Activated naive CD4-positive, alpha-beta T cell treated with anti-CD3 and anti-CD28 coated beads, Interleukin-2, amount 10 ng/mL, durations not matched to agents 7 days and 5 days (primary cell): ENCODE data around the gene RCC2.
"Not testable (repeated sequence)": the region's sequence is repeated elsewhere in the genome, so short reads cannot be mapped to it uniquely, and the experiment has no call there.

ENCODE experiments used
- CTCF ChIA-PET: fragments of 350-600 bp; sonication (Branson Sonifier 250); formaldehyde crosslinking; loops from one replicate; lab custom pipeline; 2021; ENCODE audit warnings: antibody characterized with exemption; lab: Charles Lee
- DNase-seq: peaks from one replicate; pipeline ENCODE4 v3.0.0-alpha.2; 2020
- H3K27ac Mint-ChIP-seq: one replicate; pipeline ENCODE4 v1.8.0; 2021; ENCODE audit warnings: mild to moderate bottlenecking, moderate library complexity, mixed read lengths
- H3K27me3 Mint-ChIP-seq: one replicate; pipeline ENCODE4 v1.8.0; 2021; ENCODE audit warnings: mild to moderate bottlenecking, mixed read lengths
- H3K36me3 Mint-ChIP-seq: one replicate; pipeline ENCODE4 v1.8.0; 2021; ENCODE audit warnings: mixed read lengths
- H3K4me1 Mint-ChIP-seq: one replicate; pipeline ENCODE4 v1.8.0; 2021; ENCODE audit warnings: mixed read lengths
- H3K4me3 Mint-ChIP-seq: one replicate; pipeline ENCODE4 v1.8.0; 2021; ENCODE audit warnings: mild to moderate bottlenecking, moderate library complexity, mixed read lengths
- H3K9me3 Mint-ChIP-seq: one replicate; pipeline ENCODE4 v1.8.0; 2021; ENCODE audit warnings: mixed read lengths

Gene RCC2

DNA sequence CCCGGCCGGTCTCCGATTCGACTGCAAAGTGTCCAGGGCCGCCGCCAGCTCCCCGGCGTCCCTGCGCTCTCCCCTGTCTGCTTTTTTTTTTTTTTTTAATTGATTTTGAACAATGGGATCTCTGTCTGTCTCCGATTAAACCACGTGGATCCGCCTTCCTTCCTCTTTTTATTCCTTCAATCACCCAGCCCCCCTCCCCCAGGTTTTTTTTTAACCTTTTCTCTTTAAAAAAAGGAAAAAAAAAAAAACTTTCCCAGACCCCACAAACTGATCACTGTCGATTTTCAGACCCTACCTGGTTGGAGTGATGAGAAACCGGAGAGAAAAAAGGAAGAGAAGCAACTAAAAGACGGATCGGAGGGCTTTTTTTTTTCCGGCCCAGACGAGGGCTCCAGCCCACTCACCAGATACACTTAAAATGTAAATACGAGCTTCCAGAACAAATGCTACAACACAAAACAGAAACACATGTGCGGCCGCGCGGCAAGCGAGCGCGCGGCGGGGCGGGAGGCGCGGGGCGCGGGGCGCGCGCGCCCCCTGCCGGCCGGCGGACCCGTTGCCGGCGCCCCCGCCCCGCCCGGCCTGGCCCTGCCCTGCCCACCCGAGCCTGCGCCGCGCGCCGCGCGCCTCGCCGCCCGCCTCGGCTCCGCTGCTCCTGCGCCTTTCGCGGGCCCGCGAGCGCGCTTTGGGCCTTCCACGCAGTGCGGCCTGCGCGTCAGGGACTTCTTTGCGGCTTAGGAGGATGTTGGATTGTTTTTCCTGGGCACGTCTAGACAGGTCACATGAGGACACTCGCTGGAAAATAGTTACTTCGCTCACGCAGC, at the start of gene RCC2:
Gene RCC2, minus strand, starts transcription at position 428 of the 824 bp plus-strand sequence. CDS start 1,163 bp downstream, outside the sequence.
- H3K27ac Mint-ChIP-seq = peak within 1 kb of the TSS; percentile 99
- CTCF ChIA-PET = no interaction called here
- no peaks in the 10 kb centered on the region for H3K27me3 Mint-ChIP-seq
- H3K36me3 Mint-ChIP-seq = peaks cover 21% of the 10 kb centered on the region
- peak; percentile 77 for DNase-seq
- no peaks in the 10 kb centered on the region for H3K9me3 Mint-ChIP-seq
- peak within 1 kb of the TSS; percentile 96 for H3K4me3 Mint-ChIP-seq
- peaks cover 61% of the 10 kb centered on the region for H3K4me1 Mint-ChIP-seq

DNA sequence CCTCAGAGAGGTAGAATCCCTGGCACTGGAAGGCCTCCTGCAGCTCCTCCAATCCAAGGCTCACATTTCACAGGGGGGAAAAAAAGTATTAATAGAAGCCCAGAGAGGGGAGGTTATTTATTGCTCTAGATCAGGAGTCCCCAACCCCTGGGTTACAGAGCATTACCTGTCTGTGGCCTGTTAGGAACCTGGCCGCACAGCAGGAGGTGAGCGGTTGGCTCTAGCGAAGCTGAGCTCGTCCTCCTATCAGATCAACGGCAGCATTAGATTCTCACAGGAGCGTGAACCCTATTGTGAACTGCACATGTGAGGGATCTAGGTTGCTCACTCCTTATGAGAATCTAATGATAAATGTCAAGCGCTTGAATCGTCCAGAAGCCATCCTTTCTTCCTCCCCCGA, 46.8 kb upstream of the RCC2 start:
- peaks cover 23% of the 10 kb centered on the region for H3K27me3 Mint-ChIP-seq
- H3K27ac Mint-ChIP-seq = no peak overlapping the region
- DNase-seq = no peak
- CTCF ChIA-PET = no interaction called here
- no peak overlapping the region for H3K4me3 Mint-ChIP-seq
- no peaks in the 10 kb centered on the region for H3K9me3 Mint-ChIP-seq
- H3K4me1 Mint-ChIP-seq = peaks cover 5% of the 10 kb centered on the region
- H3K36me3 Mint-ChIP-seq = no peaks in the 10 kb centered on the region

DNA sequence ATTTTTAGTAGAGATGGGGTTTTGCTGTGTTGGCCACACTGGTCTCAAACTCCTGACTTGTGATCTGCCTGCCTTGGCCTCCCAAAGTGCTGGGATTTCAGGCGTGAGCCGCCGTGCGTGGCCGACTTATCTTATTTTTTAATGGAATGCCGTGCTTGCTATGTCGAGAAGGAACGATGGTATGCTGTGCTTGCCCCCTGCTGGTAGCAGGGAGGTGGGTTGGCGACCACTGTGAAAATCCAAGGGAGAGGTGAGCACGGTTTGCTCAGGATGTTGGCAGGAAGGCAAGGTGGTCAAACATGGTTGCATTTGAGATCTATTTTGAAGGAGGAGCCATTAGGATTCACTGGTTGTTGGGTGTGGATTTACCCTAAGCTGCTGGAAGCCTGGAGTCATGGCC, 45.8 kb upstream of the RCC2 start:
- peaks cover 21% of the 10 kb centered on the region for H3K27me3 Mint-ChIP-seq
- CTCF ChIA-PET = no interaction called here

DNA sequence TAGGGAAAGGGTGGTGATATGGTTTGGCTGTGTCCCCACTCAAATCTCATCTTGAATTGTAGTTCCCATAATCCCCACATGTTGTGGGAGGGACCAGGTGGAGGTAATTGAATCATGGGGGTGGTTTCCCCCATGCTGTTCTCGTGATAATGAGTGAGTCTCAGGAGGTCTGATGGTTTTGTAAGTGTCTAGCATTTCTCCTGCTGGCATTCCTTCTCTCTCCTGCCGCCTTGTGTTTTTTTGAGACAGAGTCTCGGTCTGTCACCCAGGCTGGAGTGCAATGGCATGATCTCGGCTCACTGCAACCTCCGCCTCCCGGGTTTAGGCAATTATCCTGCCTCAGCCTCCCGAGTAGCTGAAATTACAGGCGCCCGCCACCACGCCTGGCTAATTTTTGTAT, 42.5 kb upstream of the RCC2 start:
- H3K4me3 Mint-ChIP-seq = not testable (repeated sequence)

More for the DNA sequence above, 45.8 kb upstream of the RCC2 start:
- Mint-ChIP-seq H3K4me3 (no peak overlapping the region), H3K4me1 (peaks cover 5% of the 10 kb centered on the region), H3K9me3 (no peaks in the 10 kb centered on the region), H3K27ac (no peak overlapping the region), H3K36me3 (no peaks in the 10 kb centered on the region)
- peak; percentile 37 for DNase-seq

DNA sequence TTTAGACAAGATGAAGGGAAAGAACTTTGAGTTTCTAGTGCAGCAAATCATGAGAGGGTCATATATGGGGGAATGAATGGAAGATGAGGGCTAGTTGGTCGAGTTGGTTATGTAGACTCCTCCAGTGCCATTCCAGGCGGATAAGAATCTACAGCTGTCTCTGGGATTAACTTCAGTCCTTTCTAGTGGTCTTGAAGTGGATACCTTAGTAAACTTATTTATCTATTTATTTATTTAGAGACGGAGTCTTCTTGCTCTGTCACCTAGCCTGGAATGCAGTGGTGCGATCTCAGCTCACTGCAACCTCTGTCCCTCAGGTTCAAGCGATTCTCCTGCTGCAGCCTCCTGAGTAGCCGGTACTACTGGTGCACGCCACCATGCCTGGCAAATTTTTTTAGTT, 41.4 kb upstream of the RCC2 start:
- no peaks in the 10 kb centered on the region for H3K4me1 Mint-ChIP-seq
- H3K4me3 Mint-ChIP-seq = no peak overlapping the region
- H3K9me3 Mint-ChIP-seq = no peaks in the 10 kb centered on the region
- no peak for DNase-seq
- H3K36me3 Mint-ChIP-seq = no peaks in the 10 kb centered on the region
- no peak overlapping the region for H3K27ac Mint-ChIP-seq
- CTCF ChIA-PET = interaction anchor here (1.2 kb wide), 1 partner anchor 22 kb away, joined by 4 read pairs; no protein-coding TSS in a partner anchor
- peaks cover 31% of the 10 kb centered on the region for H3K27me3 Mint-ChIP-seq

More for the DNA sequence above, 42.5 kb upstream of the RCC2 start:
- H3K27me3 Mint-ChIP-seq = peaks cover 22% of the 10 kb centered on the region
- CTCF ChIA-PET, H3K4me1 Mint-ChIP-seq, DNase-seq, H3K27ac Mint-ChIP-seq, H3K9me3 Mint-ChIP-seq, H3K36me3 Mint-ChIP-seq: not testable (repeated sequence)

DNA sequence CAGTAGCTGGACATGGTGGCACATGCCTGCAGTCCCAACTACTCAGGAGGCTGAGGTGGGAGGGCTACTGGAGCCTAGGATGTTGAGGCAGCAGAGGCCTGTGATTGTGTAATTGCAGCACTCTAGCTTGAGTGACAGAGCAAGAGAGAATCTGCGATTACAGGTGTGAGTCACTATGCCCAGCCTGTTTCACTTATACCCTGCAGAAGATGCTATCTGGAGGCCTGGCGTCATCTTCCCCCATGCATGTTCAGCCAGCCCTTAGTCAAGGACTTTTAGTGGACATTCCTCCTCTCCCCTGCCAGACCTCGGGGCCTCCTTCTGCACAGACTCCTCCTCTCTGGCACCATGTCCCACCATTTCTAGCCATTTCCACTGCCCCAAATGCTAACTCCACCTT, 36.3 kb upstream of the RCC2 start:
- no peak for DNase-seq
- CTCF ChIA-PET = interaction anchor here (0.8 to 1.5 kb wide), 3 partner anchors 16 to 488 kb away, joined by 3 read pairs; no protein-coding TSS in a partner anchor
- H3K4me3 Mint-ChIP-seq = no peak overlapping the region
- no peaks in the 10 kb centered on the region for H3K4me1 Mint-ChIP-seq
- H3K9me3 Mint-ChIP-seq = no peaks in the 10 kb centered on the region
- peaks cover 16% of the 10 kb centered on the region for H3K27me3 Mint-ChIP-seq
- H3K36me3 Mint-ChIP-seq = no peaks in the 10 kb centered on the region
- no peak overlapping the region for H3K27ac Mint-ChIP-seq

DNA sequence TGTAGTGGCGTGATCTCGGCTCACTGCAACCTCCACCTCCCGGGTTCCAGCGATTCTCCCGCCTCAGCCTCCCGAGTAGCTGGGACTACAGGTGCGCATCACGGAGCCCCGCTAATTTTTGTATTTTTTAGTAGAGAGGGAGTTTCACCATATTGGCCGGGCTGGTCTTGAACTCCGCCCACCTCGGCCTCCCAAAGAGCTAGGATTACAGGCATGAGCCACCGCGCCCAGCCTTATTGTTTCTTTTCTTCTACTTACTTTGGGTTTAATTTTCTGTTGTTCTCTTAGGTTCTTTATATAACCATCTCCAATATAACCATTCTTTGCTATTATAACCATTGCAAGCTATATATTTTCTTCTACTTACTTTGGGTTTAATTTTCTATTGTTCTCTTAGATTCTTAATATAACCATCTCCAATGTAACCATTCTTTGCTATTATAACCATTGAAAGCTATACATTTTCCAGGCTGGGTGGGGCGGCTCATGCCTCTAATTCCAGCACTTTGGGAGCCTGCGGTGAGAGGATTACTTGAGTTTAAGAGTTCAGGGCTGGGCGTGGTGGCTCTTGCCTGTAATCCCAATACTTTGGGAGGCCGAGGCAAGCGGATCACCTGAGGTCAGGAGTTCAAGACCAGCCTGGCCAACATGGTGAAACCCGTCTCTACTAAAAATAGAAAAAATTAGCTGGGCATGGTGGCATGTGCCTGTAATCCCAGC, 35.5 kb upstream of the RCC2 start:
- H3K4me3 Mint-ChIP-seq, DNase-seq, H3K4me1 Mint-ChIP-seq, H3K27ac Mint-ChIP-seq, H3K9me3 Mint-ChIP-seq, H3K36me3 Mint-ChIP-seq: not testable (repeated sequence)
- H3K27me3 Mint-ChIP-seq = peaks cover 15% of the 10 kb centered on the region
- CTCF ChIA-PET = interaction anchor here (0.8 to 1.5 kb wide), 2 partner anchors 54 to 489 kb away, joined by 3 read pairs; no protein-coding TSS in a partner anchor

DNA sequence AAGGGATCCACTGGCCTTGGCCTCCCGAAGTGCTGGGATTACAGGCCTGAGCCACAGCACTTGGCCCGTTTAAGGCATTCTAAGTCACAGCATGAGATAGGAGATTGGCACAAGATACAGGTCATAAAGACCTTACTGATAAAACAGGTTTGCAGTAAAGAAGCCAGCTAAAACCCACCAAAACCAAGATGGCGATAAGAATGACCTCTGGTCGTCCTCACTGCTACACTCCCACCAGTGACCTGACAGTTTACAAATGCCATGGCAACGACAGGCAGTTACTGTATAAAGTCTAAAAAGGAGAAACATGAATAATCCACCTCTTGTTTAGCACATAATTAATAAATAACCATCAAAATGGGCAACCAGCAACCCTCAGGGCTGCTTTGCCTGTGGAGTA, 33.3 kb upstream of the RCC2 start:
- no peak for DNase-seq
- H3K27me3 Mint-ChIP-seq = peaks cover 17% of the 10 kb centered on the region
- no peaks in the 10 kb centered on the region for H3K4me1 Mint-ChIP-seq
- no peaks in the 10 kb centered on the region for H3K9me3 Mint-ChIP-seq
- no peaks in the 10 kb centered on the region for H3K36me3 Mint-ChIP-seq
- H3K27ac Mint-ChIP-seq = no peak overlapping the region
- no peak overlapping the region for H3K4me3 Mint-ChIP-seq
- CTCF ChIA-PET = no interaction called here

DNA sequence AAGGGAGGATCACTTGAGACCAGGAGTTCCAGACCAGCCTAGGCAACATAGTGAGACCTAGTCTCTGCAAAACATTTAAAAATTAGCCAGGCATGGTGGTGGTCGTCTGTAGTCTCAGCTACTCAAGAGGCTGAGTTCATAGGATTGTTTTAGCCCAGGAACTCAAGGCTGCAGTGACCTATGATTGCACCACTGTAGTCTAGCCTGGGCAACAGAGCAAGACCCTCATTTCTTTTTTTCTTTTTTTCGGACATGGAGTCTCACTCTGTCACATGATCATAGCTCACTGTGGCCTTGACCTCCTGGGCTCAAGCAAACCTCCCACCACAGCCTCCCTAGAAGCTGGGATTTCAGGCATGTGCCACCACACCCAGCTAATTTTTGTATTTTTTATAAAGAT, 31.9 kb upstream of the RCC2 start:
- Mint-ChIP-seq H3K9me3 (no peaks in the 10 kb centered on the region), H3K4me3 (no peak overlapping the region), H3K36me3 (no peaks in the 10 kb centered on the region), H3K27me3 (peaks cover 13% of the 10 kb centered on the region), H3K27ac (no peak overlapping the region), H3K4me1 (no peaks in the 10 kb centered on the region)
- CTCF ChIA-PET = no interaction called here
- DNase-seq = no peak

DNA sequence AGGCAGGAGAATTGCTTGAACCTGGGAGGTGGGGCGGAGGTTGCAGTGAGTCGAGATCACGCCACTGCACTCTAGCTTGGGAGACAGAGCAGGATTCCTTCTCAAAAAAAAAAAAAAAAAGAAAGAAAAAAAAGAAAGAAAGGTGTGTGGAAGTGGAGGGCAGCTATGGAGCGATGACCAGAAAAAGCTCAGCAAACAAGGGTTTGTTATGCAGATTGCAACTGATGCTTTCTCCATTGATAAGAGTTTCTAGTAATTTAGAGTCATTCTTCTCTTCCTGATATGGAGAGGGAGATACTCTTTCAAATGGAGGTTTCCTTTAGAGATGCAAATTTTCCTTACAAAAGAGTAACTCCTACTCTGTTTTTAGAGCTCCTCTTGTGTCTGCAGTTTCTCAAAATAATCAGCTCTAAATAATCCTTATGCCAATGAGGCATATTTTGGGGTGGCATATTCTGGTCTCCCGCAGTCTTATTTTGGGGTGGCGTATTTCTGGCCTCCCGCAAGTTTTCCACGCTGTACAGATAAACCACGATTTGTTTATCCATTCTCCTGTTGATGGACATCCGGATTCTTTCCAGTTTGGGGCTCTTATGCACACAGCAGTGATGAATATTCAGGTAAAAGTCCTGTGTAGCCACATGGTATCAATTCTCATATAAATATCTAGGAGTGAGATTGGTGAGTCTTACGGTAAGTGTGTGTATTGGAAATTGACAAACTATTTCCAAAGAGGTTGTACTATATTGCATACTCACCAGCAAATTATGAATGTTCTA, 30.7 kb upstream of the RCC2 start:
- Mint-ChIP-seq H3K9me3 (no peaks in the 10 kb centered on the region), H3K27ac (no peak overlapping the region), H3K27me3 (peaks cover 7% of the 10 kb centered on the region), H3K4me3 (no peak overlapping the region), H3K4me1 (no peaks in the 10 kb centered on the region), H3K36me3 (no peaks in the 10 kb centered on the region)
- CTCF ChIA-PET = no interaction called here
- DNase-seq = no peak

DNA sequence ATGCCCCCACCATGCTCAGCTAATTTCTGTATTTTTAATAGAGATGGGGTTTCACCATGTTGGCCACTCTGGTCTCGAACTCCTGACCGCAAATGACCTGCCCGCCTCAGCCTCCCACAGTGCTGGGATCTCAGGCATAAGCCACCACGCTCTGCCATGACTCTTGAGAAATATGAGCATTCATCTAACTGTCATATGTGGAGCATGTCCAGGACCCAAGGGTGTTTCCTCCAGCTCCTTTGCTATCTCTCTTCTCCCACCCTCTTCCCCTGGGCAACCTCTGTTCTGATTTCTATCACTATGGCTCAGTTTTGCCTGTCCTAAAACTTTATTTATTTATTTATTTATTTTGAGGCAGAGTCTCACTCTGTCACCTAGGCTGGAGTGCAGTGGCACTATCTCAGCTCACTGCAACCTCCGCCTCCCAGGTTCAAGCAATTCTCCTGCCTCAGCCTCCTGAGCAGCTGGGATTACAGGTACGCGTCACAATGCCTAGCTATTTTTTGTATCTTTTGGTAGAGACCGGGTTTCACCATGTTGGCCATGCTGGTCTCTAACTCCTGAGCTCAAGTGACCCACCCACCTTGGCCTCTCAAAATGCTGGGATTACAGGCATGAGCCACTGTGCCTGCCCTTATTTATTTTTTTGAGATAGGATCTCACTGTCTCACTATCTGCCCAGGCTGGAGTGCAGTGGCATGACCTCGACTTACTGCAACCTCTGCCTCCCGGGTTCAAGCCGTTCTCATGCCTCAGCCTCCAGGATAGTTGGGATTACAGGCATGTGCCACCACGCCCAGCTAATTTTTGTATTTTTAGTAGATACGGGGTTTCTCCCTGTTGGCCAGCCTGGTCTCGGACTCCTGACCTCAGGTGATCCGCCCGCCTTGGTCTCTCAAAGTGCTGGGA, 29.1 kb upstream of the RCC2 start:
- H3K36me3 Mint-ChIP-seq, H3K27me3 Mint-ChIP-seq, H3K9me3 Mint-ChIP-seq, DNase-seq, CTCF ChIA-PET, H3K4me1 Mint-ChIP-seq, H3K4me3 Mint-ChIP-seq, H3K27ac Mint-ChIP-seq: not testable (repeated sequence)

DNA sequence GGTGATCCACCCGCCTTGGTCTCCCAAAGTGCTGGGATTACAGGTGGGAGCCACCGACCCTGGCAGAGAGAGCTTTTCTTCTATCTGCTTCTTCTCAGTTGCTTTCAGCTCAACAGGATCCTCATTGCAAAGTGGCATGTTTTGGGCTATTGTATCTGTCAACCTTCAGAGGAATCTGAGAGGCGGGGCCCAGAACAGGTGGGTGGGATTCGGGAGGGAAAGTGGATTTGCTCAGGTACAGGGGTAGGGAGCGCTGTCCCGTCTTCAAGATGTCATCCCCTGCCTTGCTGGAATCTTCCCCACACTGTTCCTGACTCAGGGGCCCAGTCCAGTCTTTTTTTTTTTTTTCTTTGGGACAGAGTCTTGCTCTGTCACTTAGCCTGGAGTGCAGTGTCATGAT, 26.9 kb upstream of the RCC2 start:
- CTCF ChIA-PET = interaction anchor here (0.7 kb wide), 1 partner anchor 169 kb away, joined by 4 read pairs; no protein-coding TSS in a partner anchor
- DNase-seq = no peak
- H3K4me3 Mint-ChIP-seq = no peak overlapping the region
- no peak overlapping the region for H3K27ac Mint-ChIP-seq
- H3K36me3 Mint-ChIP-seq = no peaks in the 10 kb centered on the region
- H3K4me1 Mint-ChIP-seq = no peaks in the 10 kb centered on the region
- H3K9me3 Mint-ChIP-seq = no peaks in the 10 kb centered on the region
- H3K27me3 Mint-ChIP-seq = peaks cover 7% of the 10 kb centered on the region

DNA sequence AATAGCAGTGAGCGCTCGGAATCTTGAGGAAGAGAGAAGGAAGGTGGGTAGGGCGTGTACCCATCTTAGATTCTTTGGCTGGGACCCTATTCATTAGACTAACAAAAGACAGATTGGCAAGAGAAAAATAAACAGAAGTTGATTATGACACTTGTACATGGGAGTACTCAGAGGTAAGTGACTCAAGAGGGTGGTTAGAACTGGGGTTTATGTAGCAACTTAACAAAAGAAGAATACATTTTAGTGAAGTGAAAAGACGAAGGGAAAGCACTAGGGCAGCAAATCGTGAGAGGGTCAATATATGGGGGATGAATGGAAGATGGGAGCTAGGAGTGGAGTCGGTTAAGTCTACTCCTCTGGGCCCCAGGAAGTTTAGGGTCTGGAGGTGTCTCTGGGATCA, 25.8 kb upstream of the RCC2 start:
- Mint-ChIP-seq H3K36me3 (no peaks in the 10 kb centered on the region), H3K4me1 (no peaks in the 10 kb centered on the region), H3K27me3 (peaks cover 7% of the 10 kb centered on the region), H3K9me3 (no peaks in the 10 kb centered on the region), H3K27ac (no peak overlapping the region), H3K4me3 (no peak overlapping the region)
- DNase-seq = no peak
- CTCF ChIA-PET = no interaction called here
